ENCODE measurements around the gene CYP2J2.
"Not testable (repeated sequence)": the region's sequence is repeated elsewhere in the genome, so short reads cannot be mapped to it uniquely, and the experiment has no call there.

Gene CYP2J2

DNA sequence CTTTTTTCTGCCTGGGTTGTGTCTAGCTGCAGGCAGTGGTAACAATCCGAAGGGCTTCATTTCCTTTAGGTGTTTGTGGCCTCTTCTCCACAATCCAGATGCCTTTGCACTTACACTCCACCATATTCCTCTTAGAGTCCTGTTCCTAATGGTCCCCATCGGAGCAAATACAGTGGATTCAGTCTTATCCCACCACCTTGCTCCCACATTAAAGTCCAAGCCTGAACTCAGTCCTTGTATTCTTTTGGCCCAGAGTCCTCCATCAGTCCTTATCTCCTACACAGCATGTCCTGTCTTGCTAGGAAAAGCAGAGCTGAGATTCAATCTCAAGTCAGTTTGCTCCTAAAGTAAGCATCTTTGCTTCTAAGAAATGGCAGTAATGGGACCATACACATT, 8.8 kb downstream of the CYP2J2 start:
- DNase-seq = no peak

DNA sequence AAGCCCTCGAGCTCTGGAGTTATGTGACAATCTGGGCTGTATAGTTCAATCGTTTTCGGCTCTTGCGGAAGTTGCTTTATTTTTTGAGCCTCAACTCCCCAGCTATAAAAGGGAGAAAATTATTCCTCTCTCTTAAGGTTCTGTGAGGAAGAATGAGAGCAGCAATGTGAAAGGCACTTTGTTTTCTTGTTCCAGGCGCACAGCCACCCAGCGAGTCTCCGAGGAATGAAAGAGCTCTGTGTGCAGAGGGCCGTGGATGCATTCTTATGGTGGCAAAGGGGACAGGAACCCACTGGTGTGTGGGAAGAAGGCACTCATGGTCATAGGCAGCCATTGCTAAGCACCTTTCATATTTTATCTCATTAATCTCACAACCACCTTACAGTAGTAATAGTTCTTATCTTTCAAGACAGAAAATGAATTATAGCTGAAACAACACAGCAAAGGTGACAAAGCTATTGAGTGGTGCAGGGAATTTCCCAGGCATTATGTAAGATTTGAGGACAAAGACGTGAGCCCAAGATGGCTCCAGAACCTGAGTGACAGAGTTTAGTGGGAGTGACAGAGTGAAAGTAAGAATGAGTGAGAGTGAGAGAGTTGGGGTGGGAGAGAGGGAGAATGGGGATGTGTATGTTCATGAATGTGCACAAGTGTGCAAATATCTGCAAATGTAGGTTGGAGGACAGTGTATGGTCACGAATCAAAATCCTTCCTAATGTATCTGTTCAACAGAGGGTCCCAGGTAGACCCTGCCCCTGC, 9.4 kb downstream of the CYP2J2 start:
- DNase-seq = no peak

DNA sequence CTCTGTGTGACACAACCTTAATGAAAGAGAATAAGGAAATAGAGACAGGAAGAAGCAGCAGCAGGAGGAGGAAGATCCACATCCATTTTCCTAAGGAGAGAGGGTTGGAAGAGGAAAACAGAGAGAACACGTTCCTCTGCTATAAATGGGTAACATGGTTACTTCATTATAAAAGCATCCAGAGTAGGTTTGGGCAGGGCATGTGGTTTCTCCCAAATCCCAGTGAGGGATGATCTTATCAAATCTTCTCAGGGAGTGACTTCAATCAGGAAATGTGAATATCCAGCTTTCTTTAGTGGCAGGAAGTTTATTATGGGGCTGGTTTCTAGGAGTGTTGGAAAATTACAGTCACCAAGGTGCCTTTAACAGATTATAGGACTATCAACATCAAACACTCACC, 11.1 kb downstream of the CYP2J2 start:
- DNase-seq = no peak

DNA sequence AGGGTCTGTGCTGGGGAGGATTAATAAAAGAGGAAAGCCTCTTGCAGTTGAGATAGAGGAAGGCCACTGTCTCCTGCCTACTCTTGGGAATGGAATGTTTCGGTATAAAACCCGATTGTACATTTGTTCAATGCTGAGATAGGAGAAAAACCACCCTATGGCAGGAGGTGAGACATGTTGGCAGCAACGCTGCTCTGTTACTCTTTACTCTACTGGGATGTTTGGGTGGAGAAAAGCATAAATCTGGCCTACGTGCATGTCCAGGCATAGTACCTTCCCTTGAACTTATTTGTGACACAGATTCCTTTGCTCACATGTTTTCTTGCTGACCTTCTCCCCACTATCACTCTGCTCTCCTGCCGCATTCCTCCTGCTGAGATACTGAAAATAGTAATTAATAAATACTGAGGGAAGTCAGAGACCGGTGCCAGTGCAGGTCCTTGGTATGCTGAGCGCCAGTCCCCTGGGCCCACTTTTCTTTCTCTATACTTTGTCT, 11.7 kb downstream of the CYP2J2 start:
- not testable (repeated sequence) for DNase-seq

DNA sequence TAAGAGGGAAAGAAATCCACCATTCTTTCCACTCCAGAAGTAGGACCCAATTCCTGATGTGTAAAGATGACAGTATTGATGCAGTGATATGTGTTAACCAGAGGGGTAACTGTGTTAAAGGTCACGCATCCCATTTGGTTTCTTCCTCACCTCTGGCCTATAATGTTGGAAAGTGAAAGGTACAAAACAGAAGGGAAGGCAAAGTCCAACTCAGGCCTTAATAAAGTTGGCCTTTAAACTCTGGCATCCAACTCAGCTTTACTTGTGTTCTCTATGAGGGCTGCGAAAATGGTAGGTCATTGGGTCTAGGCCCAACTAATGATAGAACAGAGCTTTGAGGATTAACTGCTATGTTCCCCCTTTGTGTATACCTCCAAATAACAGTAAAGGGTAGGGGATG, 17.9 kb downstream of the CYP2J2 start:
- no peak for DNase-seq

DNA sequence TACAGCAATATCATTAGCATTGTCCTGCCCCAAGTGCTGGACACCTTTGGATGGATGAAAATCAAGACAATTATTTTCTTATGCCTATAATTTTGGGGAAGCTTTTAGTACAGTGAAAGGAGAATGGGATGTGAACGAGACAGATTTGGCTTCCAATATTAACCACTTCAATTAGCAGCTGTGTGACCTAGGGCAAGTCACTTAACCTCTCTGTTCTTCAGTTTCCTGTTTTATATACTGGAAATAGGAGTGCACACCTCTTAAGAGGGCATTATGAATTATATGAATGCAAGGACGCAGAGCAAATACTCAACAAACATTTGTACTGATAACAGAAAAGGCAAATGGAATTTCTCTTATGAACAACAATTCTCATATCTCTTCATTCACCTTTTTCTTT, 18.5 kb downstream of the CYP2J2 start:
- no peak for DNase-seq

DNA sequence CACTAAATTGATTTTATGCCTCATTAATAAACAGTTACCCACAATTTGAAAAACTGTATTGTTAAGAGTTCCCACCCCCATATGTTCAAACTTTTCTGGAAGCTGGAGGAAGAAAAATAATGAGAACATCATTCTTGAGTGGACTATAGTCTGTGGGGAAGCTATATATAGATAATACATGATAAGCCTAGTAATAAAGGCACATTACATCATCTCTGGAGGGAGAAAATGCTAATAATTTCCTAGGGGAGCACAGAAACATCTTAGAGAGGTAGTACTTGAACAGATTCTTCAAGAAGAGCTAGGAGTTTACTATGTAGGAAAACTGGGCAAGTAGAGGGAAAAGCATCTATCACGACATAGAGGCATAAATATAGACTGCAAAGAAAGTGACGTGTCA, 19.6 kb downstream of the CYP2J2 start:
- DNase-seq = no peak

DNA sequence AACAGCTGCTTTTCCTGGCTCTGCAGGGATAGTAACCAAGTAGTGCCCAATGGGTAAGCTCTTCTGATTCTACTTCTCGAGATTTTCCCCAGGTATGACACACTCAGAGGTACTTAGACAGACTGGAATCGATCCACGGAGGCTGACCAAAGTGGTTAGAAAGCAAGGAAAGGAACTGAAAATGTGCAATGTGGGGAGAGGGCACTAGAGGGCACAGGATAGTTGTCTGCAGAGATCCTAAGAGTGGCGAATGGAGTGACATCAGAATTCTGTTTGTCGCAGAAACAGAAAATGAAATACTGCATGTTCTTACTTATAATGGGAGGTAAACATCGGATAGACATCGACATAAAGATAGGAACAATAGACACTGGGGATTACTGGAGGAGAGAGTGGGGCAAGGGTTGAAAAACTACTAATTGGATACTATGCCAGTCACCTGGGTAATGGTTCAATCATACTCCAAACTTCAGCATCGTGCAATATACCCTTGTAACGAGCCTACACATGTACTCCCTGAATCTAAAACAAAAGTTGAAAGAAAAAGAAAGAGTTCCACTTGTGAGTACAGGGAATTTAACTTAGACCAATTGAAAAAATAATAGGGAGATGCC, 23.3 kb downstream of the CYP2J2 start:
- peak in 1 of 2 experiments; percentile 1 for DNase-seq

DNA sequence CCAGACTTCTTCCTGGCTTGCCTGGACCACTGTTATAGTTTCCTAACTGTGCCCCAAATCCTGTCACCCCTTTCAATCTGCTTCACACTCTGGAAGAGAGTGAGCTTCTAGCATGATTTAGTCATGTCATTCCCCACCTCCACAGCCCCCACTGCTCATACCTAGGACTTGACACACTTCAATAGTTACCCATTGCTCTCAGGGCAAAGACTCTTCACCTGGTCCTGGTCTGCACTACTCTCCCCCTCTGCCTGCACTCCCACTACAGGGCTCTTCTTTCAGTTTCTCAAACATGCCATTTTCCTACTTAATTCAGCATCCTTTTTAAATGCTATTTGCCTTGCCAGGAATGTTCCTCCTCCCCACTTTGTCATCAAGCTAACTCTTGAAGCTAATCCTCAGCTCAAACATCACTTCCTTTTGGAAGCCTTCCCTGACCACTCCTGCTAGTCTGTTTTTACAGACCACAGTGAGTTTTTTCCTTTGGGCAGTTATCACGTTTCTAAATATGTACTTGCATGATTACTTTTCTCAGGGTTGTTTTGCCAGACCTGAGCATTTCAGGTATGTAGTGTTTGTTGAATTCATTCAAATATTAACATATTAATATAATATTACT, 24.7 kb downstream of the CYP2J2 start:
- no peak for DNase-seq

DNA sequence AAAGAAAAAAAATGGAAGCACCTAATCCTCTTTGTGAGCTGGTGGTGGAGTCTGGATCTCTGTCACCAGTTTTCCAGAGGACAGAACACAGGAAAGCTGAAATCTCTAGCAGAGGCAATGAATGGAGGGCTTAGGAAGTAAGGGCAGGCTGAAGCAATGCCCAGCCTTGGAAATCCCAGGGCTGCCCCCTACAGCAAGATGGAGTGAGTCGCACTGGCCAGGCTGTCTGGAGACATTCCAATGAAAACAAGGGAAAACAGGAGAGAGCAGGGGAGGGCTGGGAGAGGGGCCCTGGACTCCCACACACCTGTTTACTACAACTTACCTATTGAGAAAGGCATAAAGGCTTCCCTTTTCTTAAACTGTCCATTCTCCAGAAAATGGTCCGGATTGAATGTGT, 25.9 kb downstream of the CYP2J2 start:
- DNase-seq = no peak

DNA sequence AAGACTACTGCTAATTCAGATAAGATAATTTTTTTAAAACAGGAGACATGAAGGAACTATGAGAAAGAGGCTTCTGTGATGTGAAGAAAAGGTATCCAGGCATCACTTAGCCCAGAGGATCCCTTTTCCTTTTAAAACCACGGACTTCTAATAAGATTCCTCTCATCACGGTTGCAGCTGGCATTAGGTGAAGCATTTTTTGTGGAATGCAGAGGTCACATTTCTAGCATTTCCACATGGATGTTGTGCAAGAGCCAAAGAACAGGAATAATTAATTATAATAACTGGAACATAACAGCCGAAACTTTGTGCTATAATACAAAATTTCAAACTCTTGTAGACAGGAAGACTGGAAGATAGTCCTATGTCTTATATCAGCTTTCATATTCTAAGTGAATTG, 27.6 kb downstream of the CYP2J2 start:
- no peak for DNase-seq

DNA sequence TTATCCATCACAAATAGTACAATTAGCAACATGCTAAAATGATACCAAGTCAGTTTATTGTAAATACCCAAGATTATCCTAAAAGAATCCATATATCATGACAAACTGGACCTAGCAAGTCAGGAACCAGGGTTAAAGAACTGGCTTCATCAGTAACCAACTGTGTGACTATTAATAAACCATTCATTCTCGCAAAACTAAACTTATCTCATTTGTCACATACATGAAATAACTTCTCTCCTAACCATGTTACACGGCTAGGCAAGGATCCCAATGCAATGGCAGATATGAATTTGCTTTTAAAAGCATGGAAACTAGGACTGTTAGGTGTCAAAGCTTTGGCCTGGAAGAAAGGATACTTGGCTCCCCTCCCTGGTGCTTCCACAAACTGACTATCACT, 29.4 kb downstream of the CYP2J2 start:
- DNase-seq = no peak

DNA sequence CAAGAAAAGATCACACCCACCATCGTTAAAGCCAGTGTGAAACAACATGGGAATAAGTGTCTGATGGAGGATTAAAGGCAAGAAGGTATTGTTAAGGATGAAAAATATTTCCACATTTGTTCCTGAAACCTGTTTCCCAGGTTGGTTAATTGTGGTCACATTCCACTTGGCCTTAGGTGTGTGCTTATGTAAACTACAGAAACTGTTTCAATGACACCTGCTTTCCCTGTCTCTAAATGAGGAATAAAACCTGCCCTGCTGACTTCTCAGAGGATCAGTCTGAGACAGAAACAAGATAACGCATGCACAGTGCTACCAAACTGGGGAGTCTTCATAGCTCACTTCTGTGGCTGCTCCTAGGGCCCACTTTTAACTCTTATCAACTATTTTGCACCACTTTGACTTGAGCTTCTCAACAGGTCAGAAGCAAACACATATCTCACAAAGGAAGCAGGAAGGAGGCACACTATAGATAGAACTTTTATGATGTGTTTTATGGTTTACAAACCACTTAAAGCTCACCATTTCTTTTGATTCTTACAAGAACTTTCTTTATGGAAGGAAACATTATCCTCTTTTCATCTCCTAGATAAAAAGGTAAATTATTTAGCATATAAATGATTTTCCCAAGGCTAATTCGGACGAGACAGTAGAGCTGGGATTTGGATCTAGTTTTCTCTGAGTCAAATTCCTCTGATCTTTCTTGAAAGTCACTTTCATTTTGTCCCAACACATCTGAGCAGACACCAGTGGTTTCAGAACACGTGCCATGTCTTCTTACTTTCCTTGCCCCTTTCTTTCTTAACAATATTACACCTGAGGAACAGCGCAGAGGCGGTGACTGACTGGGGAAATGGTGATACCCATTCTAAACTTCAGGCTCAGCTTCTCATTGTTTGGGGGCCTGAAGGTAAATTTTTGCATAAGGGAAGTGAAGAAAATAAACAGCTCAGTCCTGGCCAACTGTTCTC, 33.4 kb downstream of the CYP2J2 start:
- DNase-seq = no peak

DNA sequence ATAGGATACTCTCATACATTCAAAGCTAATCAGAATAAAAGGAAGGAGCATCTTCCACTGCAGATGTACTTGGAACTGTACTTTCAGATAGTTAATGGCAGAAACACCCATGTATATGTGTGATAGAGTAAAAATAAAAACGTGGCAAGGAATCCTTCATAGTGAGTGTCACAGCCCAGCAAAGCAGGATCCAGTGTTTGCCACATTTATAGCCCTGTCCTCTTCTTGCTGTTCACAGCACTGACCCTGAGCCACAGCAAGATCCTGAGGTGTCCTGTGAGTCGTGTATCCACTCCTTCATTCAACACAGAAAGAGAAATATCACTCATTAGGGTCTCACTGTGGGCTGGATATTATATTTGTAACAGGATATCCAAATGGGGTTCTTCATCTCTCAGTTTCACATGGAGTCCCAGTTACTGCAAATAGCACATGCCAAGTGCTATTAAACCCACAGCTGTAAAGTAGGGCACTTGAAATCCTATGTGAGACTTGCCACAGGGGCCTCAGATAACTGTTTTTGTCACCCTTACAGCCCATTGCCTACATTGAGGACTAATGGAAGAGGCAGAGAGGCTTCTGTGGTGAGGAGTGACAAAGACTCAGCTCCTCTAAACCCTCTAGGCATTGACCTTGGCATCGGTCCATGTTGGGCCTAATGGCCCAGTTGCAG, 41.3 kb downstream of the CYP2J2 start:
- no peak for DNase-seq

DNA sequence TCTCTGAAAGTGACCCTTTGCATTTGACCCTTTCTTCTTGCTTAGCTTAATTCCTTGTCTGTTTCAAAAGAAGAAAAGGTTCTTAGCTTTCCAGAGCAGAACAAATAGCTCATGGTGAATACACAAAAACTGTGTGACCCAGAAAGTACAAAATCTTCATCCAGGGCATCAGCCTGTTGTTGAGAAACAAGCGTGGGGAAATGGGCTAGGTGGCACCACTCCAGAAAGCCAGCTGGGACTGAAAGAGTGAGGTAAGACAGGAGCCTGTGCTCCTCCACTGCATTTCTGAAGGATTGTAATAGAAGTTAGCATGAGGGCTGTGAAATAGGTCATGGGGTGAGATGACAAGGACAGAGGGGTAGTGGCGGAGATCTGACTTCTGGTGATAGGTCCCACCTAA, 45.8 kb downstream of the CYP2J2 start:
- no peak for DNase-seq

DNA sequence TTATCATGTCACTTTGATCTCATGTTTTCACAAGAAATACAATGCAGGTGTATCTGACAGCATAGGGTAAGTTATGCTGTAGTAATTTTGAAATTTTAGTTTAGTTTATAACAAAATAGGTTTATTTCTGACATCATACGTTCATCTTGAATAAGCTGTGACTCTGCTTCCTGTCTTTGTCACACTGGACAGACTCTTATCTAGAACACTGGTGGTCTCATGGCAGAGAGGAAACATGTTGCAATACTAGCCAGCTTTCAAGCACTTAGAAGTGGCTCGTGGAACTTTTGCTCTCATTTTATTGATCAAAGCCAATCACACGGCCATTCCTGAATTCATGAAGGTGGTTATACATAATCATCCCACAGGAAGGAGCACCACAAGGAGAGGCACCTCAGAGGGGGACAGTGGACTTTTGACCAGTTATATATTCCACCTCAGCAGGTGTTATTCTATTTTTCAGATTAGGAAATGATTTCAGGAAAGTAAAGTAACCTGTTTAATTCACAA, 46.5 kb downstream of the CYP2J2 start:
- no peak for DNase-seq

DNA sequence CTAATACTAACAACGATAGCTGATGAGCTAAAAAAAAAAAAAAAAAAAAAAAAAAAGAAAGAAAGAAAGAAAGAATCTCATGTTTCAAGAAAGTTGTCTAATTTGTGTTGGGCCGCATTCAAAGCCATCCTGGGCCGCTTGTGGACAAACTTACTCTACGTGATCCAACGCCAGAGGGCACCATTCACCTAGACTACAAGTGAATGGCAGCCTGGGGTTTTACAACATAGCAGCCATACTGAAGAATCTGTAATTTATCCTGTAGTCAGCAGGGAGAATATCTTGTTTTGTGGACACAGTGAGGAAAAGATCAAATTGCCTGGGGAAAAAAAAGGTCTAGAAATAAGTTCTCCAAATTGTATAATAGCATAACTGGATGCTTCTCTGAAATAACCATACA, 47.0 kb downstream of the CYP2J2 start:
- peak in 1 of 2 experiments; percentile 7 for DNase-seq

DNA sequence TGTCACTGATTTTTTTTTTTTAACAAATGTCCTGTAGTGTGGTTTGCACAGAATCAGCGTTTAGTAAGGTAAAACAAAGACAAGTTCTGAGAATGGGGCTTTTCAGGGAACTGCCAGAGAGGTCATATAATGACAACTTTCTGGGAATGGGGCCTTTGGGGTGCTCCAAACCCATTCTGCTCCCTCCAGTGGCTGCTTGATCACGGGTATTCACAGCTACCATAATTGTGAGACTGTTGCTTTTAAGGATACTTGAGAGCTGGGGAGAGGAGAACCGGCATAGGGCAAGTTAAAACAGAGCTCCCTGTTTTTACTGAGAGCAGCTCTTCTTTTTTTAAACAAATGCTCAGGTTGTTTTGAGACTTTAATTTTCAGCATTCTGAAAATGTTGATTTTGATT, 48.2 kb downstream of the CYP2J2 start:
- no peak for DNase-seq

DNA sequence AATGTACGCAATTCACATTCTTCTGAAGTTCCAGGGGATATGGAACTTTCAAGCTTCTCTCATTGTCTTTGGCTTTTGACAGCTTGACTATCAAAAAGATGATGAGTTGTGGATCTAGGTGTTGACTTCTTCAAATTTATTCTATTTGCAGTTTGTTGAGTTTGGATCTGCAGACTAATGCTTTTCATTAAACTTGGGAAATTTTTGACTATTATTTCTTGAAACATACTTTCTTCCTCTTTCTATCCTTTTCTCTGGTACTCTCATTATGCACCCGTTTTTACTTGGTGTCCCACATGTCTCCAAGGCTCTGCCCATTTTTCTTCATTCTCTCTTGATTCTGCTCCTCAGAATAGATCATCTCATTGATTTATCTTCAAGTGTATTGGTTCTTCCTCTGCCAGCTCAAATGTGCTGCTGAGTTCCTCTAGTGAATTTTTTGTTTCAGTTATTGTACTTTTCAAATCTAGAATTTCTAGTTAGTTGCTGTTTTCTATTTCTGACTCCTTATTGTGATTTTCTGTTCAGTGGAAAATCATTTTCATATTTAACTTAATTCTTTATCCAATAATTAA, 49.4 kb downstream of the CYP2J2 start:
- DNase-seq = no peak

DNA sequence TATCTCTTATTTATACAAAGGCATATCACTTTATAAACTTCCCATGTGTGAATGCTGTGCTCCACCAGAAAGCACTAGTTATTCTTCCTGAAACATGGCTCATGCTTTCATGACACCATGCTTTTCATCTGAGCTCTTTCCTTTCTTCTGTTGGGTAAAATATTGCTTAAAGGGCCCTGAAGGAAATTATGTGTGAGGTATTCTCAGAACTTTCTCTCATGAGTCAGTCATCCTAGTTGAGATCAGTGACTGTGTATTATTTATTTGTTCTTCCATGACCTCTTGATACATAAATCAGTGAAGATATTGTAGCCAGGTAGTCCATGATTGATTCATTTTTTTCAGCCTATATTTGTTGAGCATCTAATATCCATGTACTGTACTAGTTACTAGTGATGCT, 54.8 kb downstream of the CYP2J2 start:
- no peak for DNase-seq

DNA sequence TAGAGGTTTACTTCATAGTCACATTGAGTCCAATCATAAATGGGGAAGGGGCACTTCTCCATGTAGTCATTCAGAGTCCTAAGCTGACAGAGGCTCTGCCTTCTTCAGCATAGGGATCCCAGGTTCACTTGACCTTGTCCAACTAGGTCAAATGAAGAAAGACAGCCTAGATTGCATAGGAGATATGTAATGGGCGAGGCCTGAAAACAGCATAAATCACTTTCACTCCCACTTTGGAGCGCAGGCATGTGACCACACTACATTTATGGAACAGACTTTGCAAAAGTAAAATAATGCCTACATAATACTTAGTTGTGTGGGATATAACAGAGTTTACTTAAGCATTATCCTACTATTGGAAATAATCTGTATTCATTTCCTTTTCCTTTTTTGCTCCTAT, 60.1 kb downstream of the CYP2J2 start:
- DNase-seq = no peak

All from SW 1271 (cell line).